NCI-H1048 (cell line): ENCODE data around the gene CD180.

ENCODE experiments used
- DNase-seq: peaks from one replicate; lab custom pipeline; 2025; lab: John Stamatoyannopoulos, UW

Gene CD180

DNA sequence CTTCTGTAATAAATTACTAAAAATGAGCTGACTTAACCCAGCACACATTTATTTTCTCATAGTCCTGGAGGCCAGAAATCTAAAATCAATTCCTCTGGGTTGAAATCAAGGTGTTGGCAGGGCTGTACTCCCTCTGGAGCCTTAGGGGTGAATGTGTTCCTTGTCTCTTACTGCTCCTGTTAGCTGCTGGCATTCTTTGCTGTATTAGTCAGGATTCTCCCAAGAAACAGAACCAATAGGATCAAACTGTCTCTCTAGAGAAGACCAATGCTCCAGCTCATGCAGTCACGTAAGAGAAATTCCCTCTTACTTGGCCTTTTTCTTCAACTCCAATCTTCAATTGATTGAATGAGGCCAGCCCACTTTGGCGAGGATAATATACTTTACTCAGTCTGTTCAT is 15.3 kb upstream of the CD180 start:
- no peak for DNase-seq

DNA sequence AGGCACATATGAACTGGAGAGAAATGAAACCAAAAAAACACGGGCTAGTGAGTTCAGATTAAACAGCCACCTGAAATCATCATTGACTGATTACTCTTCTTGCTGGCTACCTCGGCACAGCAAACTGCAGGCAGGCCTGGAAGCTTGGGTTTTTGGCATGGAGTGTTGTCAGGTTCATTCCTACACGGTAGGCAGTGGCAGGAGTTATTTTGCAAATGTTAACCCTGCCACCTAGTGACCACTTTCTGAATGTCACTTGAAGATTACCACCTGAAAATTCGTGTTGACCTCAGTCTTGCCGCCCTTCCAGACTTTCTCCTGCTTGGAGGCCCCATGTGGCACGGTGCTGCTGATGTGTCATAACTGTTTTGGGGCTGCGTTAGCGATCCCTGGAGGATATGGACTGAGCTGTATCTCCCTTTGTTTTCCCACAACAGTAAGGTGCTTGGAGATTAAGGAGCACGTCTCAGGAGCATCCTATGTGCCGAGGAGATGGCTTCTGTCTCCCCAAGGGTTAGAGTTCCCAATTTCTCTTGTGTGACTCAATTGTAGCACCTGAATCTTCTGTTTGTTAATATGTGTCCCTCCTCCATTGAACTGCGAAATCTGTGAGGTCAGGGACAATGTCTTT is 12.7 kb upstream of the CD180 start:
- peak; percentile 68 for DNase-seq

DNA sequence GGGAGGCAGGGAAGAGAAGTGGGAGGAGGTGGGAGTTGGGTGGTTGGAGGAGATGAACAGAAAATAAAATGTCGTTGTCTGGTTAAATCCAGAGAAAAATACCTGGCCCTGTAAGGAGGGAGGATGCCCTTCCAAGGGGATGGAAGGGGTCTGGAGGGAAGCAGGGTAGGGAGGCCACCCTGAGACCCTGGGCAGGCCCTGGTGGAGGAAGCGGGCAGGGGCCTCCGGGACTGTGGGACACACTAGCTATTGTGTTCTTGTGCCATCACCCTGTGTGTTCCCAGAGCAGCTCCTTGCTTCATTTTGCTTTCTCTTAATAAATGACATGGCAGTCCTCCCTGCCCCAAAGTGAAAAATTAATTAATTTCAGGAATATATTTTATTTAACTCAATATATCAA is 11.8 kb upstream of the CD180 start:
- no peak for DNase-seq

DNA sequence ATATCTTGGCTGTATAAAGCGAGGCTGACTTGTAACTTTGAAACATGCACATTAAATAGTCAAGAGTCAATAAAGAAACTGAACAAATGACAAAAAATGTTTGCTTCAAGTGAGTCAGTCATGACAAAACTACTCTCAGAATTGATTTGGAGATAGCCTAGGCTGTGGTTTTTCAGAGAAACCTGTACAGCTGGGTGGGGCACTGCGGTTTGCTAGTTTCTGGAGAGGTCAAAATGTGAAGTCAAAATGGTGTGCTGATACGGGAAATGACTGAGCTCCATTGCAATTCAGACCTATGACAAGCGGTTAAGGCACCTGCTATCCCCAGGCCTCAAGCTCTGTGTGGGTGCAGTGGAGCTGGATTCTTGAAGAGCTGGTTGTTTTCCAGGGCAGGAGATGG is 10.3 kb upstream of the CD180 start:
- DNase-seq, result no peak

DNA sequence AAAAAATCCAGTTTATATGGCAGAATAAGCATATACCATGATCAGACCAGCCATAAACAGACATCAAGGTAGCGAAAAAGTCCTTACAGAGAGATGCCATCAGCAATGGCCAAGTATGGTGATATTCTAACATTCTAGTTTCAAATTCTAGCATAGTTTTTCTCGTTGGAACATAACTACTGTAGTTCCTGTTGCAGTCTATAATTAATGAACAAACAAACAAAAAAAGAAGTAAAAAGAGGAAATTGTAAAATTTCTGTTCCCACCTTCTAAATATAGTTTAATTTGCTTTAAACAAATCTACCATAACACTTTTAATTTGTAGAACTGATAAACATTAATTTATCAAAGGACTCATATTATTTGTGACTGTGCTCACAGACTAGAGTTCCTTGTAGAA is 9.9 kb upstream of the CD180 start:
- no peak for DNase-seq

DNA sequence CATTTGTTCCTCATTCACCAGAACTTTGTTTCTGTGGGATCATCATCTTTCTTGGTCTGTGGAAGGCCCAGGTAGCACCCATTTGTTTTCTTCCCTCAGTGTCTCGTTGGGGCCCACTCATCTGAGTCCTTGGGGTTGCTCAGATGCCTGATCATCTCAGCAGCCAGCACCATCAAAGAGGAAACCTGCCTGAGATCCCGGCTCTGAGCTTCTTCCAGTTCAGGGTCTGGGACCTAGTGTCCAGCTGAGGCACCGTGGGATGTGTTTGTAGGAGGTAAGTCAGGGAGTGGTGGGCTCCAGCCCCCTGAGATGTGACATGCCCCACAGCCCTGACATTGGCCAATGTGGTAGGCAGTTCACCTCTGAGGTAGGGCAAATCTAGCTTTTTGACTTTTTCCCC is 9.4 kb upstream of the CD180 start:
- no peak for DNase-seq

DNA sequence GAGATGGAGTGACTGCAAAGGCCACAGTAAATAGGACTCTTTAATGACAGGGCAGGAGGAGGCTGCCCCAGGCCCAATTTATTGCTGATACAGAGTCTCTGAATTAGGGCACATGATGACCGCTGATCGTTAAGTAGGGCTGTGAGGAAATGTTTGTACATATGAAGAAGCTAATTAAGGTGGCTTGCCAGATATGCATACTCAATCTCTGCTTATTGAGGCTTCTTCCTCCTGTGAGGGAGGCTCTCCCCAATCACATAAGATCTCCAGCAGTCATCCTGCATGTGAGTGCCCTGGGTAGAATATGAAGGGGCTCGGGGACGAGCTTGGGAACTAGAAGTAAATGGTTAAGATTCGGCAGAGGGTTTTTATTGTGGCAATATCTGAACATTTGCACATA is 8.2 kb upstream of the CD180 start:
- DNase-seq, result no peak

DNA sequence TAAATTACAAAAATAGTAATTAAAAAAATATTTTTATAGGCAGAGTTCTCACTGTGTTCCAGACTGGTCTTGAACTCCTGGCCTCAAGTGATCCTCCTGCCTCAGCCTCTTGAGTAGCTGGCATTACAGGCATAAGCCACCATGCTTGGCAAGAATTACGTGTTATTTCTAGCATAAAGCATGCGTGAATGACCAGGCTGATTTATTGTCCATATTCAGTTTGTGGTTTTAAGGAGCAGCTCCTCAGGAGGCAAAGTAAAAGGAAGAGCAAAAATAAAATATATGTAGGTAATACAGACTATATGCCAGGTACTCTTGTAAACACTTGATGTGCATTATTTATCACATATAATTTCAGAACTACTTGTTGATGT is 7.1 kb upstream of the CD180 start:
- DNase-seq, result no peak

DNA sequence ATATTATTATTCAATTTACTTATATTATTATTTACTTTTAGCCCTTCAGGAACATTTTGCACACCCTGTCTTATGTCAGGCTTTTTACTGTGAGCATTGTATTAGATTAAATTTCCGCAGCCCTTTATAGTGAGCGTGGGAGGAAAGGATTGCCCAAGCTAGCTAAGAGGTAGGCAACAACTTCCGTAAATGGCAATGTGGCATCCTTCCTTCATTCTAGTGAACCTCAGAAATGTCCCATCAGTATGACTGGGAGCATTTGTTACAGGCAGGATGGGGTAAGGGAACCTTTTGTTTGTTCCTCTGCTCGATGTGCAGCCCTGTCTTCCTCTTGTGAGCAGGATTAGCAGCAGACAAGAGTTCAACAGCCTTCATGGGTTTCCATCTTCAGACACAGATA is 6.2 kb upstream of the CD180 start:
- no peak for DNase-seq

DNA sequence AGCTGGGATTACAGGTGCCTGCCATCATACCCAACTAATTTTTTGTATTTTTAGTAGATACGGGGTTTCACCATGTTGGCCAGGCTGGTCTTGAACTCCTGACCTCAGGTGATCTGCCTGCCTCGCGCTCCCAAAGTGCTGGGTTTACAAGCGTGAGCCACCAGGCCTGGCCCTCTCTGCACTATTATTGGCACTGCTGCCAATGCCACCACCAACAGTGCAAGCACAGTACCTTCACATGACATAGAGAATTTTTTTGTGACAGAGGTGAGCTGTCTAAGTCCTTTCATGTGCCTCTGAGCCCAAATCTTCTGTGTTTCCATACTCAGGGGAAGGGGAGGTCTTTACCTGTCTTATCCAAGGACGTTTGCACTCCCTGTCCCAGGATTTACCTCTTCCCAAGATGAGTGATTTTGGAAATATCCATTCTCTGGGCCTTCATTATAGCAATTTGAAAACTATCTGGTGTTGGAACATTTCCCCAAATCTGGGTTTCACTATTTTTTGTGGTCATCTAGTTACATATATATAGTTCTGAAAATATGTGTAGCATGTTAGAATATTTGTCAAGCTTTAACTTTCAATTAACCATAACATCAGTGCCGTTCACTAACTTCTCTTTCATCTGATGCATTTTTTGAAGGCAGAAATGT is 5.4 kb upstream of the CD180 start:
- no peak for DNase-seq

DNA sequence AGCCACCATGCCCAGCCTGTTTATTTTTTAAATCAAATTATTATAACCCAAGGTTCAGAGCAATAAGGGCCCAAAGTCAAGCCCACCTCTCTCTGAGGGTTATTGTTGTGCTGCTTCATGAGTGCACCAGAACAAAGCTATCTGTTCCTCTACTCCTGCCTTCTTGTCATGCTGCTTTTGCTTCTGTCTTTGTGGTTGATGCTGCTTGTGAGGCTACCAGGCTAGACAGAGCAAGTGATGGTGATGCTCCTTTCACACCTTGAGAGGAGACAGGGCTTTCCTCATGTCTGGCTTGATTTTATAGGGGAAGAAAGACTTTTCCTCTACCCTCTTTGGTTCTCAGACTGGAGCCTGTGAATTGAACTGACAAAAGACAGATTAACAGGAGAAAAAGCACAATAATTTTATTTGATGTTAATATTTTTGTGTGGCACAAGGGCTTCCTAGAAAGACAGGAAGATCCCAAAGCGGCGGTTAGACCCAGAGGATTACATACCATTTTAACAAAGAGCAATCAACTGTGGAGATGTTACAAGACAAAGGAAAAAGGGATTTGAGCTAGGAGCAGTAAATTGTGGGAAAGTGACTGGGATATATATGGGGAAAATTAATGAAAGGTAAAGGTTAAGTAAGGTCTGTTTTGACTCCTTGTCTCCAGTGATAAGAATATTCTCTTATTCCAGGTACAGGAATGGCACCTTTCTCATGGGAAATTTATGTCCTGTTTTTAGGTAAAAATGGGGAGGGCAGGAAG is 4.4 kb upstream of the CD180 start:
- DNase-seq, result no peak

DNA sequence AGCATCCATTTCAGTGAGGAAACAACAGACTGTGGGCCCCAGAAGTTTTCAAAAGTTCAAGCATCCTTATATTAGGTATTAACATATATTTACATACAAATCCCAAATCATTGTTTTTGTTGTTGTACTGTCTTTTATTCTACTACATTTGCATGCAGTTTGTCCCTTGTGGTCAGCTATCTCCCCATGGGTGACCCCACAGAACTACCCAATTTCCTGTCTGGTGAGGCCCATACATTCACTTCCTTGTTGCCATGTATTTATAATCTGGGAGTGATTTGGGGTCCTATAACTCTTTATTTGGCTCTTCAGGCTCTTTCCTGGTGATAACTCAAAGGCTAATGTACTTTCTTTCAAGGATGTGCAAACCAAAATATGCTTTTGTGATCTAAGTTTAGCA is 3.3 kb upstream of the CD180 start:
- no peak for DNase-seq

DNA sequence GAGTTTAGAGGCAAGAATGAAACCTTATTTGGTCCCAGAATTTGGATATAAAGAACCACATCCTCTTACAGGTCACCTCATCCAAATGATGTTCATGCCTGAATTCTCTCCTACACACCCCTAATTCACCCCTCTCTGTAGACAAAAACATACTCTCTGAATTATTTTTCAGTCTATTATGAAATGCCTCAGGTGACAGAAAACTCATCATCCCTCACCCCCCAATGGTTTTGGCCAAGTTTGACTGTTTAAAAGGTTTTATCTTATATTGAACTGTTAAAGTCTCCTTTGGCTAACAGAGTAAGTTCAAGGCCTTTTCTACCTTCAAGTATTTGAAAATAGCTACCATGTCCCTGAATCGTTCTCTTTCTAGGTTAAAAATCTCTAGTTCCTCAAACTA is 2.3 kb upstream of the CD180 start:
- DNase-seq, result no peak

DNA sequence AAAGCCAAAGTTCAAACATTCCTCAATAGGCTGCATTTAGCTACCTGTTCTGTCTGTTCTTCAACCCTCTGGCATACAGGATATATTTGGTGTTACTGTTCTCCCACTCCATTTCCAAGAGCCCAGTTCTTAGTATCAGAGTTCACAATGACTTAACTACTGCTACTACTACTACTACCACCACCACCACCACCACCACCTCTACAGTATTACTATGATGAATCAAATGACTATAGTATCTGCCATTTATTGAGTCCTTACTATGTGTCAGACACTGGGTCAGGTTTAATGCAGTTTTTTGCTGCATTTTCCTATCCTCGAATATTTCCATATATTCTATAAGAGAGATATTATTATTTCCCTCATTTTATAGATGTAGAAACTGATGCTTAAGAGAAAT is 937 bp upstream of the CD180 start:
- DNase-seq, result no peak

DNA sequence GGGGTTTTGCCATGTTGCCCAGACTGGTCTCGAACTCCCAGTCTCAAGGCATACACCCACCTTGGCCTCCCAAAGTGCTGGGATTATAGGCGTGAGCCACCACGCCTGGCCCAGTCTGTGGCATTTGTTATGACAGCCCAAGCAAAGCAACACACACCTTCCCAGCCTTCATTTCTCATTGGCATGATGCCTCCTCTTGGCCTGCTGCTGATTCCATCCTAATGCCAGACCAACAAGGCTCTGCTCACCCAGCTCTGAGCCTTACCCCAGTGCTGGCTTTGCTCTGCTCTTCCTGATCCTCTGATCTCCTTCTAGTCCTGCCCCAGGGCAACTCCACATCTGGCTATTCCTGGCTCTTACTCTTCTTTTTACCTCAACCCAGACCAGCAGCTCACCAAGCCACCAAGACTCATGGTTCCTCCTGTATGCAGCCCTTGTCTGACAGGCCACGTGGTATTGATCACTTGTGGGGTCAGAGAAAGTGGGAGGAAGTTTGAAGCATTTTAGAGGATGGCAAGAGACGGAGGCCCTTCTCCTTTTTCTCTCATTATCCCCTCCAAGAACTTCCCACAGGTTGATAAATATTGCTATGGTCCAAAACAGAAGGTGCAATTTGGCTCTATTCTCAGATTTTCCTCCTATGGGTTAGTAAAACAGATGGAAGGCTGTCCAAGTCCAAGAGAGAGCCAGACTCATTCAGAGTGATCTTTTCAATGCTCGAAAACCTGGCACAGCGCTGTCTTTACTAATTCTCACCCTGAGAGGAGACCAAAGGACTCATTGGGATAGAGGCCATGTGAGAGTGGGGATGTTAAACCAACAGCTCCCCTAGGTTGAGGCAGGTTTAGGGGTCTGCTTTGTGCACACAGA is 958 bp downstream of the CD180 start:
- no peak for DNase-seq

DNA sequence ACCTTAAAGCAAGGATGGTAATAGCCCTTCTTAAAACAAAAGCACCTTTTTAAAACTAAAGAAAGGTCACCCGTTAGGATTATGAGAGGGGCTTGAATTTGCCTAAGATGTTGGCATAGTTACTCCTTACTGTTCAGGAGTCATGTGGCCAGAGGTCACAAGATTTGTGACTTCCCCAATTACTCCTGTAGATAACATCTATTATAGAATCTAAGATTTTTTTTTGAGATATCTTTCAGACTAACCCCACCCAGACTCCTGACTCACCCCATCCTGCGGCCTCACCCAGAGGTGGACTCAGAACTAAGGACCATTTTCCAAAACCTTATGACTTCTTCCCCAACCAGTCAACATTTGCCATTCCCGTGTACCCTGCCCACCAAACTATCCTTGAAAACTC is 2.4 kb downstream of the CD180 start:
- DNase-seq, result no peak

DNA sequence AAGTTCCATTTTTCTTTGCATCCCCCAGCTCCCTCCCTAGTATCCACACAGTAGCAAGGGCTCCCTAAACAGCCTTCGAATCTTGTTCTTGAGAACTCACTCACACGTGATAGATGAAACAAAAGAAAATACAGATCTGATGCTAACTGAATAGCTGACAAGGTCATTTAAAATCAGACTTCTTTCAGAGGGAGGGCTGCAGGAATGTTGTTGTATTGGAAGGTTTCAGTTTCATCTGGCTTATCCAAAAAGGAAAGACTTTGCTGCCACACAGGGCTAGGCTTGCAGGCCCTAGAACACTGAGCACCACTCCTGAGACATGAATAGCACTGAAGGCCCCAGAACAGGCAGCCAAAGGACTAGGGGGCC is 3.2 kb downstream of the CD180 start:
- no peak for DNase-seq

DNA sequence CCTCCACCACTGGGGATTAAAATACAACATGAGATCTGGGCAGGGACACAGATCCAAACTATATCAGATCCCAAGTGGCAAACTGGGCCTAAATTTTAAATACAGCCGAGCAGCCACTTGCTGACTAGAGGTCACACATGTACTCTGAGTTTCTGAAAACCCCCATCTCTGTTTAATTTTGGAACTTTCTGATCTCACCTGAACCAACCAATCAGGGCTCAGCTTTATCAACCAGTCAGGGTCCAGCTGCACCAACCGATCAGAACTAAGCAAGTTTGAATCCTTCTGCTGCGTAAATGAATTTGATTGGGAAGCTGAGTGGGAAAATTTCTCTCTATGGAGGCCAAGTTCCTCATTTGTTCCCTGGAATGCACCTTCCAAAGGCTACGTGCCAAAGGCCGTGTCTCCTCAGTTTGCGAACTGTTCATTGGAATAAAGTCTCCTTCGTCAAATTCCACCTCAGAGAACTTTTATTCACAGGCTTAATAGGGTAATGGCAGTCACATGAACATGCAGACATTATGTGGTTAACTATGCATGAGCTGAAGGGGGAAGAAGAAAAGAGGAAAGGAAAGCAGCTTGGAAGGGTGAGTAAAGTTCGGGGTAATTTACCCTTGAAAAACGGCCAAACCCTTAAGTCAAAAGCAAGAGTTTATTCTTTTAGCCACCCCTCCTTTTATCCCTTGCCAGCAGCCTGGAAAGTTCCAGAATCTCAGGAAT is 3.7 kb downstream of the CD180 start:
- DNase-seq, result no peak

DNA sequence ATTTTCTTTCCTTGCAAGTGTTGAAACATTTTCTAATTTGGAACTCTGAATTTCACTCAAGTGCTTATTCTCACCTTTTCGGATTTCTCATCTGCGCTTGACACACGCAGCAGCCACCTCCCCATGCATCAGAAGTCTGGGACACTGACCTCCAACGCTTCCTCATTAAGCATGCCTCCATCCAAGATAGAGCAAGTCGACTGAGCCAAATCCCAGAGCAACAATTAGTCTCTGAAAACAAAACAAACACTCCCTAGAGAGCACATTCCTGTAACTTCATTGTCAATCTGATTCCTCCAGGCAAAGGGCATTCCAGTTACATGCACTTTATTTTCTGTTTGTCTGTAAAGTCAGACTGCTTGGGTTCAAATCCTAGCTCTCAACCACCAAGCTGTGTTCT is 5.7 kb downstream of the CD180 start:
- no peak for DNase-seq

DNA sequence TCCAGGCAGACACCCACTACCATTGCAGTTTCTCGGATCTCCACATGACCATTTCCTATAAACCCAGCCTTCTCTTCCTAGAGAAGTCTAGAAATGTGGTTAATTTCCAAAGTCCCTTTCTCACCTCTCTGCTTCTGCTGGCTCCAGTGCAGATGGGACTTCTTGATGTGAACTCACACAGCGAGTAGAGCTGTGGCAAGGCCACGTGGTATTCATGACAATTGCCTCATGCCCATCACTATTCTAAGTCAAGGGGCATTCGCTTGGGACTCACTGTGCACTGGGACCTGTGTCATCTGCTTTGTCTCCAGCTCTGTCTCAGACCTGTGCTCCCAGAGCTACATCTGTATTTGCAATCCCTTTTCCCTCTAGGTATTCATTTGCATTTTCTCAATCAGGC is 6.2 kb downstream of the CD180 start:
- no peak for DNase-seq

DNA sequence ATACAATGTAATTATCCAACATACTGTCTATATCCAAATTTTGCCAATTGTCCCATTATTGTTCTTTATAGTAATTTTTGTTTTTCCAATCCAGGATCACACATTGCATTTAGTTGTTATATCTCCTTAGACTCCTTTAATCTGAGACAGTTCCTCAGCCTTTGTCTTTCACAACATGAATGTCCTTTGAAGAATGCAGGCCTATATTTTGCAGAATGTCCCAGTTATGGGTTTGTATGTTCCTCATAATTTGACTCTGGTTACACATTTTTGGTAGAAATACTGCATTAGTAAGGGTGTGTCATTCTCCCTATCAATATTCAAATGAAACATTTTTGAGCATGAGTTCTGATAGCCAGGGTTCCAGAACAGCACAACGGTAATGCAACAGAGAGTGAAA is 6.7 kb downstream of the CD180 start:
- DNase-seq, result no peak

DNA sequence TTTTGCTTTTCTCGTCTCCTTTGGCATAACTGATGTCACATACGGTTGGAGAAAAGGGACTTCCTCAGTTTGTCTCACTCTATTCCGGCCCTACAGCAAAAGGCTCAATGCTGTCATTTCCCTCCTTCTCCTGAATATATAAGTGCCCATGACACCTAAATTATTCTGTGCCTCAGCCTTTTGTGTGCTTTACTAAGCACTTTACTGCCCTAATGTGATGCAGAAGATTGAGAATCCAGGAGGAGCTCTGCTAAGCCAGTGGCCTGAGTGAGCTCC is 7.6 kb downstream of the CD180 start:
- DNase-seq, result no peak
